Measurements from ENCODE around the gene RGS4. TPM values are rescaled to one million over a fixed set of nuclear protein-coding genes. Genes with fewer than 3 reads are reported as not detected.

RGS4 gene
- total and polyA plus RNA-seq, 2 experiments from 2014 or later, result 0.32 to 0.38 TPM

- Histone ChIP-seq H3K36me3 (ENCODE audit: insufficient read depth) (no peaks in the 10 kb centered on the region), H3F3A (replicated peaks; ENCODE audit: low read depth) (no peaks in the 10 kb centered on the region), H3K4me2 (no peak overlapping the region), H2AFZ (no peak overlapping the region), H3K79me2 (replicated peaks; ENCODE audit: insufficient read depth) (no peaks in the 10 kb centered on the region), H3K4me3 (no peak overlapping the region), H3K9me2 (ENCODE audit: insufficient read depth) (no peaks in the 10 kb centered on the region), H3K27me3 (ENCODE audit: insufficient read depth) (no peaks in the 10 kb centered on the region), H3K4me1 (ENCODE audit: insufficient read depth) (peaks cover 26% of the 10 kb centered on the region; the same call in 1 of the 2 replicates), H4K20me1 (replicated peaks; ENCODE audit: insufficient read depth) (no peaks in the 10 kb centered on the region), H3K27ac (ENCODE audit: low read depth) (no peak overlapping the region)
- ATAC-seq (no peak), DNase-seq (ENCODE audit: low spot score) (no peak)
- Mint-ChIP-seq H3K9me3 (no peaks in the 10 kb centered on the region), H3K27me3 (ENCODE audit: insufficient read depth, low read depth, poor library complexity) (peaks cover 2% of the 10 kb centered on the region), H3K4me1 (peaks cover 28% of the 10 kb centered on the region), H3K27ac (no peak overlapping the region), H3K4me3 (no peak overlapping the region), H3K36me3 (ENCODE audit: low read depth) (no peaks in the 10 kb centered on the region)
- no peak for TF ChIP-seq REST (IDR thresholded peaks at IDR 0.05; ENCODE audit: unreplicated experiment)
- TF ChIP-seq NANOG (IDR thresholded peaks at IDR 0.05; ENCODE audit: borderline replicate concordance), result no peak
- TF ChIP-seq JUNB (IDR thresholded peaks at IDR 0.05; ENCODE audit: unreplicated experiment), result no peak
- no peak for TF ChIP-seq ZNF331 (CRISPR knock-in tag; IDR thresholded peaks at IDR 0.05; ENCODE audit: low read depth)
- no peak for TF ChIP-seq ZNF462 (CRISPR knock-in tag; IDR thresholded peaks at IDR 0.05)
- TF ChIP-seq POLR2AphosphoS5 (IDR thresholded peaks at IDR 0.05; ENCODE audit: low read depth), result no peak
Observed at GRCh38 chr1:163066686-163067085, 2.5 kb upstream of the RGS4 start.

Measured in GM23338 (cell line).